ENCODE data around the gene CKAP2.

The CKAP2 gene

DNA sequence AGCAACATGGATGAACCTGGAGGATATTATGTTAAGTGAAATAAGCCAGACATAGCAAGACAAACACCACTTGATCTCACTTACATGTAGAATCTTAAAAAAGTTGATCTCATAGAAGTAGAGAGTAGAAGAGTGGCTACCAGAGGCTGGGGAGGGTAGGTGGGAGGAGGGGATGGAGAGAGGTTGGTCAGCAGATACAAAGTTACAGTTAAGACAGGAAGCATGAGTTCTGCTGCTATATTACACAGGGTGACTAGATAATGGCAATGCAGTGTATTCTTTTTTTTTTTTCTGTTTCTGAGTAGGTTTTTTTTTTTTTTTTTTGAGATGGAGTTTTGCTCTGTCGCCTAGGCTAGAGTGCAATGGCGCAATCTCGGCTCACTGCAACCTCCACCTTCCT lies 34.1 kb upstream of the CKAP2 start:
- H3K27ac ChIP-seq (ENCODE audit: low read depth, low read length), result no peak overlapping the region
- no peaks in the 10 kb centered on the region for H3K9me3 ChIP-seq (ENCODE audit: control insufficient read depth, insufficient read depth, low read length)
- no peaks in the 10 kb centered on the region for H3K4me1 ChIP-seq (ENCODE audit: control insufficient read depth, insufficient read depth, low read length)
- no peak overlapping the region for H3K9ac ChIP-seq (ENCODE audit: low read depth, low read length)
- H3K36me3 ChIP-seq (ENCODE audit: control insufficient read depth, insufficient read depth, low read length), result peaks cover 65% of the 10 kb centered on the region
- no peaks in the 10 kb centered on the region for H3K27me3 ChIP-seq (ENCODE audit: control insufficient read depth, insufficient read depth, low read length)
- H3K4me3 ChIP-seq (ENCODE audit: low read depth, low read length), result no peak overlapping the region

- H3K4me3 ChIP-seq (ENCODE audit: low read depth, low read length), result no peak overlapping the region
- H3K36me3 ChIP-seq (ENCODE audit: control insufficient read depth, insufficient read depth, low read length), result peaks cover 59% of the 10 kb centered on the region
Measured at GRCh38 chr13:52428295-52428694, 27.0 kb upstream of the CKAP2 start.

DNA sequence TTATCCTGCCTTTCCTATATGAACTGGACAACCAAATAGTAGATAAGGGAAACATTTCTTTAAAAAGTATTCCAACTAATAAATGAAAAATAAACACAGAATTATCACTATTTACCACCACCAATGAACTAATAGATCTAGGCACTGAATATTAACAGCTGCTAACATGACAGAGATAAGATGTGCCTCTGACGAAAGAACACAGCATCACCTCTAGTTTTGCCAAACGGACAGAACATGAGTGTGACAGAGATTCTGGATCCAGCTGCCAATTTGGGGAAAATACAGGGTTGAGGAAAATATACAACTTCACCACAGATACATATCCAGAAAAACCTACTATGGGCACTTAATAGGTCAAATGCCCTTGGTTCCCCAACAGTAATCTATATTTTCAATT lies 22.8 kb upstream of the CKAP2 start:
- Histone ChIP-seq H3K4me1 (ENCODE audit: control insufficient read depth, insufficient read depth, low read length) (no peaks in the 10 kb centered on the region), H3K27ac (ENCODE audit: low read depth, low read length) (no peak overlapping the region), H3K4me3 (ENCODE audit: low read depth, low read length) (no peak overlapping the region), H3K9ac (ENCODE audit: low read depth, low read length) (no peak overlapping the region), H3K27me3 (ENCODE audit: control insufficient read depth, insufficient read depth, low read length) (no peaks in the 10 kb centered on the region), H3K36me3 (ENCODE audit: control insufficient read depth, insufficient read depth, low read length) (peaks cover 65% of the 10 kb centered on the region), H3K9me3 (ENCODE audit: control insufficient read depth, insufficient read depth, low read length) (no peaks in the 10 kb centered on the region)

More at GRCh38 chr13:52428295-52428694, 27.0 kb upstream of the CKAP2 start:
- Histone ChIP-seq H3K9me3 (ENCODE audit: control insufficient read depth, insufficient read depth, low read length) (no peaks in the 10 kb centered on the region), H3K27ac (ENCODE audit: low read depth, low read length) (peak overlapping the region; percentile 44), H3K4me1 (ENCODE audit: control insufficient read depth, insufficient read depth, low read length) (no peaks in the 10 kb centered on the region), H3K9ac (ENCODE audit: low read depth, low read length) (no peak overlapping the region), H3K27me3 (ENCODE audit: control insufficient read depth, insufficient read depth, low read length) (no peaks in the 10 kb centered on the region)

- peaks cover 12% of the 10 kb centered on the region; the same call in 1 of the 2 replicates for H3K4me1 ChIP-seq (ENCODE audit: control insufficient read depth, insufficient read depth, low read length)
- no peak overlapping the region for H3K9ac ChIP-seq (ENCODE audit: low read depth, low read length)
- H3K9me3 ChIP-seq (ENCODE audit: control insufficient read depth, insufficient read depth, low read length), result no peaks in the 10 kb centered on the region
- H3K27ac ChIP-seq (ENCODE audit: low read depth, low read length), result no peak overlapping the region
- no peaks in the 10 kb centered on the region for H3K27me3 ChIP-seq (ENCODE audit: control insufficient read depth, insufficient read depth, low read length)
- peaks cover 10% of the 10 kb centered on the region for H3K36me3 ChIP-seq (ENCODE audit: control insufficient read depth, insufficient read depth, low read length)
- H3K4me3 ChIP-seq (ENCODE audit: low read depth, low read length), result no peak overlapping the region
Measured at GRCh38 chr13:52446265-52446664, 9.0 kb upstream of the CKAP2 start.

DNA sequence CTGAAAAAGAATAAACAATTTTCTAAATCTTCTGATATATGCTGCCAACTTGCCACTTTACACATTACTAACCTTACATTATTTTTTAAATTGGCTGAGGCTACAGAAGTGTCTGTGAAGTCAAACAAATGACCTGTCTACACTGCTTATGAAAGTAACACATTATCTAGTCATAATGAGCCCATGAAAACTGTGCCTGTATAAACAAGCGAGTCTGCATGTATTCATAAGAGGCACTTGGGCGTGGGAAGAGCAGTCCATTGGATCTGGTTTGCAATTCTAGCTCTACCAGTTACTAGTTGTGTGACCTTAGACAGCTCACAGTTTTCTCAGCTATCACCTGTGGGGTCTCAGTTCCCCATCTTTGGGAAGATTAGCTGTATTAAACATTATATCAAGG lies 7.9 kb upstream of the CKAP2 start:
- Histone ChIP-seq H3K36me3 (ENCODE audit: control insufficient read depth, insufficient read depth, low read length) (peaks cover 6% of the 10 kb centered on the region), H3K4me1 (ENCODE audit: control insufficient read depth, insufficient read depth, low read length) (peaks cover 12% of the 10 kb centered on the region; the same call in 1 of the 2 replicates)

DNA sequence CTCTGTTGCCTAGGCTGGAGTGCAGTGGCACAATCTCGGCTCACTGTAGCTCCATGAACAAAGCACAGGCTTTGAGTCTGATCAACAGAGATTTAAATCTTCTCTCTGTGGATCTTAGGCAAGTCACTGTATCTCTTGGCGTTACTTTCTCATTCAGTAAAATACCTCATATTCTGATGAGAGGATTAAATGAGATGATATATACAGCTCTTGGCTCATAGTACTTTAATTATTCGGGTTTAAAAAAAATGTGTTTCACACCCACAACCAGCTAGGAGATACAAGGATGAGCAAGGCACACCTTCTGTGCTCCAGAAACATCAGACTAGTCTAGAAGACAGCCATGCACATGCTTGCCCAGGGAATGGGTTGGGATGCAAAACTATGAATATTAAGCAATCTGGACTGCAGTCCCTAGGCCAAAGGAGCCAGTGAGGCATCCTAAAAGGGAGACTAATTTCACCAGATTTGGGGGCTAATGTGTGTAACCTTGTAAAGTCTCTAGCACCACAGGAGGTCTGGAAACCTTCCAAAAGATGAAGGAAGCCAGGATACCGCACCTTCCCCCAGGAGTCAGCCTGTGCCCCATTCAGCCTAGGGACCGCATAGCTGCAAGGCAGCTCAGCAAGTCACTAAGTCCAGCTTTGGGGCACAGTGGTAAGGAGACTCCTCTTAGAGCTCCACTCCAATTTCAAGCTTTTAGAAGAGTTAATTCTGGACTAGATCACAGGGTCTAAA lies 7.3 kb upstream of the CKAP2 start:
- peaks cover 6% of the 10 kb centered on the region for H3K36me3 ChIP-seq (ENCODE audit: control insufficient read depth, insufficient read depth, low read length)
- no peak overlapping the region for H3K9ac ChIP-seq (ENCODE audit: low read depth, low read length)
- no peak overlapping the region for H3K27ac ChIP-seq (ENCODE audit: low read depth, low read length)
- peaks cover 12% of the 10 kb centered on the region; the same call in 1 of the 2 replicates for H3K4me1 ChIP-seq (ENCODE audit: control insufficient read depth, insufficient read depth, low read length)
- no peaks in the 10 kb centered on the region for H3K27me3 ChIP-seq (ENCODE audit: control insufficient read depth, insufficient read depth, low read length)
- no peak overlapping the region for H3K4me3 ChIP-seq (ENCODE audit: low read depth, low read length)
- no peaks in the 10 kb centered on the region for H3K9me3 ChIP-seq (ENCODE audit: control insufficient read depth, insufficient read depth, low read length)

More for the DNA sequence above, 7.9 kb upstream of the CKAP2 start:
- H3K9me3 ChIP-seq (ENCODE audit: control insufficient read depth, insufficient read depth, low read length), result no peaks in the 10 kb centered on the region
- H3K27ac ChIP-seq (ENCODE audit: low read depth, low read length), result no peak overlapping the region
- H3K27me3 ChIP-seq (ENCODE audit: control insufficient read depth, insufficient read depth, low read length), result no peaks in the 10 kb centered on the region
- H3K4me3 ChIP-seq (ENCODE audit: low read depth, low read length), result no peak overlapping the region
- H3K9ac ChIP-seq (ENCODE audit: low read depth, low read length), result no peak overlapping the region

DNA sequence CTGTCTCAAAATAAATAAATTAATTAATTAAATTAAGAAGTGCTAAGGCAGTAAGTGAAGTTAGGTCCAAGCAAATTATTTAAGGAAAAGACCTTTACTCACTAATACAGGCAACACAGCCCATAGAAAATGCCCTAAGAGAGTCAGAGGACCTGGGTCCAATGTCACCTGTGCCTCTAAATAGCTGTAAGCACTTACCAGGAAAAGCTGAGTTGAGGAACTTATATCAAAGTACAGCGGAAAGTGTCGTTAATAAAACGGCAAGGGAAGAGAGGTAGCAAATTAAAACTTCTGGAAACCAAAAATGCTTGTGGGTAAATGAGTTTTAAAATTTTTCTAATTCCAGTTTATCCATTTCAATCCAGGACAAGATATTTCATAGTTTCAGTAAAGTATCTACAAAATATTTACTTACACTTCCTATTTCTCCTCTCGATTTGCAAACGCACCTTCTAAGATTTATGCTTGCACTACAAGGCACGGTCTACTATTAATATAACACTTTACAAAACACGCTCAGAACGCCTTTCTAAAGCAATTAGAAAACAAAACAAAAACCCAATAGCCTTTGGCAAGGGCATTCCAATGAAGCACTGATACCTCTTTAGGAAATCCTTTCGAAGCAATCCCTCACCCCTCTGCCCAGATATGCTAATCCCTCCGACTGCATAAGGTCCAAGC lies 5.8 kb upstream of the CKAP2 start:
- peak overlapping the region; percentile 93 for H3K4me3 ChIP-seq (ENCODE audit: low read depth, low read length)
- H3K4me1 ChIP-seq (ENCODE audit: control insufficient read depth, insufficient read depth, low read length), result peaks cover 16% of the 10 kb centered on the region
- H3K27ac ChIP-seq (ENCODE audit: low read depth, low read length), result peak overlapping the region; percentile 84

GRCh38 chr13:52450012-52450792 lies 5.1 kb upstream of the CKAP2 start, which contains the start of gene VPS36:
Gene VPS36, minus strand, starts transcription at chr13:52450634. Its CDS starts 40 bp downstream, at chr13:52450594.
- Histone ChIP-seq H3K9ac (ENCODE audit: low read depth, low read length) (peak within 1 kb of the TSS; percentile 84), H3K36me3 (ENCODE audit: control insufficient read depth, insufficient read depth, low read length) (no peaks in the 10 kb centered on the region; the same call in 1 of the 2 replicates), H3K4me1 (ENCODE audit: control insufficient read depth, insufficient read depth, low read length) (peaks cover 19% of the 10 kb centered on the region), H3K27me3 (ENCODE audit: control insufficient read depth, insufficient read depth, low read length) (no peaks in the 10 kb centered on the region), H3K9me3 (ENCODE audit: control insufficient read depth, insufficient read depth, low read length) (no peaks in the 10 kb centered on the region), H3K4me3 (ENCODE audit: low read depth, low read length) (peak within 1 kb of the TSS; percentile 93), H3K27ac (ENCODE audit: low read depth, low read length) (peak within 1 kb of the TSS; percentile 84)

More for the DNA sequence above, 5.8 kb upstream of the CKAP2 start:
- no peaks in the 10 kb centered on the region for H3K9me3 ChIP-seq (ENCODE audit: control insufficient read depth, insufficient read depth, low read length)
- peaks cover 6% of the 10 kb centered on the region for H3K36me3 ChIP-seq (ENCODE audit: control insufficient read depth, insufficient read depth, low read length)
- peak overlapping the region; percentile 84 for H3K9ac ChIP-seq (ENCODE audit: low read depth, low read length)
- H3K27me3 ChIP-seq (ENCODE audit: control insufficient read depth, insufficient read depth, low read length), result no peaks in the 10 kb centered on the region

- H3K9me3 ChIP-seq (ENCODE audit: control insufficient read depth, insufficient read depth, low read length), result no peaks in the 10 kb centered on the region
- no peak overlapping the region for H3K27ac ChIP-seq (ENCODE audit: low read depth, low read length)
- H3K27me3 ChIP-seq (ENCODE audit: control insufficient read depth, insufficient read depth, low read length), result no peaks in the 10 kb centered on the region
- peak overlapping the region; percentile 43; the same call in 1 of the 2 replicates for H3K4me3 ChIP-seq (ENCODE audit: low read depth, low read length)
- H3K9ac ChIP-seq (ENCODE audit: low read depth, low read length), result no peak overlapping the region
- H3K4me1 ChIP-seq (ENCODE audit: control insufficient read depth, insufficient read depth, low read length), result peaks cover 19% of the 10 kb centered on the region
- H3K36me3 ChIP-seq (ENCODE audit: control insufficient read depth, insufficient read depth, low read length), result no peaks in the 10 kb centered on the region; the same call in 1 of the 2 replicates
Measured at GRCh38 chr13:52450793-52451116, 4.5 kb upstream of the CKAP2 start.

GRCh38 chr13:52451135-52451804 lies 4.0 kb upstream of the CKAP2 start:
- no peaks in the 10 kb centered on the region for H3K9me3 ChIP-seq (ENCODE audit: control insufficient read depth, insufficient read depth, low read length)
- no peak overlapping the region for H3K9ac ChIP-seq (ENCODE audit: low read depth, low read length)
- H3K27me3 ChIP-seq (ENCODE audit: control insufficient read depth, insufficient read depth, low read length), result no peaks in the 10 kb centered on the region
- H3K36me3 ChIP-seq (ENCODE audit: control insufficient read depth, insufficient read depth, low read length), result no peaks in the 10 kb centered on the region; the same call in 1 of the 2 replicates
- H3K27ac ChIP-seq (ENCODE audit: low read depth, low read length), result no peak overlapping the region
- no peak overlapping the region for H3K4me3 ChIP-seq (ENCODE audit: low read depth, low read length)
- peaks cover 21% of the 10 kb centered on the region for H3K4me1 ChIP-seq (ENCODE audit: control insufficient read depth, insufficient read depth, low read length)
